ENCODE results near the gene CUEDC1. TPM values are rescaled to one million over a fixed set of nuclear protein-coding genes. Genes with fewer than 3 reads are reported as not detected.

The CUEDC1 gene
- total and polyA plus RNA-seq, 2 of the 13 experiments (the other 11 are each of a cell fraction or from before 2014, with no cell fraction given): 7.4 to 12.9 TPM

- TF ChIP-seq TCF12 (IDR thresholded peaks at IDR 0.05) (no peak), TCF12 (CRISPR knock-in tag; IDR thresholded peaks at IDR 0.05) (peak; percentile 71; the same call in 1 of the 2 replicates), TMF1 (CRISPR knock-in tag; IDR thresholded peaks at IDR 0.05; ENCODE audit: low read depth) (no peak; the same call in 1 of the 2 replicates), SOX5 (CRISPR knock-in tag; IDR thresholded peaks at IDR 0.05; ENCODE audit: borderline replicate concordance) (peak; percentile 34; the same call in 1 of the 2 replicates), HNF1B (CRISPR knock-in tag; IDR thresholded peaks at IDR 0.05) (peak; percentile 56; the same call in 1 of the 2 replicates), ZNF383 (CRISPR knock-in tag; IDR thresholded peaks at IDR 0.05; ENCODE audit: borderline replicate concordance) (no peak; the same call in 1 of the 2 replicates), SKI (IDR thresholded peaks at IDR 0.05; ENCODE audit: partially characterized antibody) (peak; percentile 88), FOXA1 (IDR thresholded peaks at IDR 0.05) (no peak), FOXA1 (CRISPR knock-in tag; IDR thresholded peaks at IDR 0.05) (peak; percentile 94), ZNF576 (CRISPR knock-in tag; IDR thresholded peaks at IDR 0.05) (no peak), GLMP (CRISPR knock-in tag; IDR thresholded peaks at IDR 0.05; ENCODE audit: borderline replicate concordance) (0 out of 2 replicates have a peak, but pooled peaks have one; percentile 60), MAX (IDR thresholded peaks at IDR 0.05) (peak; percentile 43), ELF3 (CRISPR knock-in tag; IDR thresholded peaks at IDR 0.05) (peak; percentile 51; the same call in 1 of the 2 replicates), ZNF121 (CRISPR knock-in tag; IDR thresholded peaks at IDR 0.05) (peak; percentile 84), ZNF260 (CRISPR knock-in tag; IDR thresholded peaks at IDR 0.05; ENCODE audit: borderline replicate concordance, low read depth) (no peak), REL (CRISPR knock-in tag; conservative IDR thresholded peaks at IDR 0.05) (no peak), SAP130 (CRISPR knock-in tag; IDR thresholded peaks at IDR 0.05; ENCODE audit: low read depth) (peak; percentile 77), HNF1A (IDR thresholded peaks at IDR 0.05; ENCODE audit: low read depth) (no peak), HNF1A (CRISPR knock-in tag; IDR thresholded peaks at IDR 0.05; ENCODE audit: borderline replicate concordance) (no peak; the same call in 1 of the 2 replicates), ZBTB34 (CRISPR knock-in tag; IDR thresholded peaks at IDR 0.05) (peak; percentile 84; the same call in 1 of the 2 replicates)
Measured at GRCh38 chr17:57861000-57861789, 94.0 kb downstream of the CUEDC1 start (continued).

Measured in HepG2 (cell line).